Left renal pelvis (tissue), 4 donors: ENCODE measurements around the gene SETD5. TPM values are rescaled to one million over a fixed set of nuclear protein-coding genes. Genes with fewer than 3 reads are reported as not detected.

ENCODE experiments used
- DNase-seq, 4 donors: peaks; one replicate each; pipeline ENCODE4 v3.0.0-alpha.2; 2013; ENCODE audit warnings: low read depth in 4 of 4, low spot score in 3 of 4
- polyA plus RNA-seq, 4 donors: library from polyadenylated mRNA; unstranded; fragments of 120-200 nt; gene quantifications; one replicate each; pipeline ENCODE4 v1.2.1, GENCODE V29; 2013; ENCODE audit not compliant: insufficient read length in 4 of 4

SETD5 gene
- polyA plus RNA-seq, 4 donors: 103 to 140 (median 133) TPM

- DNase-seq: no peak
These were observed 9.3 kb upstream of the SETD5 start for GRCh38 chr3:9388142-9388541.

- DNase-seq: no peak
These were observed 8.7 kb upstream of the SETD5 start for GRCh38 chr3:9388562-9389272.

- no peak for DNase-seq
These were observed 7.0 kb upstream of the SETD5 start for GRCh38 chr3:9390265-9390888.

- DNase-seq: no peak
These were observed 5.4 kb upstream of the SETD5 start for GRCh38 chr3:9392041-9392440.

- no peak for DNase-seq
These were observed 1.7 kb upstream of the SETD5 start for GRCh38 chr3:9395570-9396300.

- peak in 2 of 4 donors; percentile 81 to 82 for DNase-seq
These were observed 1.1 kb upstream of the SETD5 start for GRCh38 chr3:9396301-9396631.

- peak; percentile 97 to 98 (median 98) for DNase-seq
These were observed 633 bp upstream of the SETD5 start for GRCh38 chr3:9396632-9397331.

GRCh38 chr3:9397906-9398699 is 688 bp downstream of the SETD5 start:
- peak in 1 of 4 donors; percentile 32 for DNase-seq

GRCh38 chr3:9398700-9399336 is 1.4 kb downstream of the SETD5 start:
- DNase-seq: peak in 1 of 4 donors; percentile 41

- DNase-seq: no peak
These were observed 1.9 kb downstream of the SETD5 start for GRCh38 chr3:9399337-9399703.

GRCh38 chr3:9399746-9400145 is 2.3 kb downstream of the SETD5 start:
- peak in 3 of 4 donors; percentile 72 to 78 (median 75) for DNase-seq

- DNase-seq: no peak
These were observed 3.2 kb downstream of the SETD5 start for GRCh38 chr3:9400616-9401015.

GRCh38 chr3:9401986-9402385 is 4.6 kb downstream of the SETD5 start:
- no peak for DNase-seq

GRCh38 chr3:9402410-9403228 is 5.2 kb downstream of the SETD5 start:
- no peak for DNase-seq

GRCh38 chr3:9403463-9403862 is 6.0 kb downstream of the SETD5 start:
- no peak for DNase-seq

- no peak for DNase-seq
These were observed 7.3 kb downstream of the SETD5 start for GRCh38 chr3:9404680-9405079.

GRCh38 chr3:9405756-9406155 is 8.3 kb downstream of the SETD5 start:
- DNase-seq: no peak

- DNase-seq: no peak
These were observed 9.6 kb downstream of the SETD5 start for GRCh38 chr3:9406856-9407626.
